Measurements from ENCODE around the gene METTL27.
"Not testable (repeated sequence)": the region's sequence is repeated elsewhere in the genome, so short reads cannot be mapped to it uniquely, and the experiment has no call there.

METTL27 gene

DNA sequence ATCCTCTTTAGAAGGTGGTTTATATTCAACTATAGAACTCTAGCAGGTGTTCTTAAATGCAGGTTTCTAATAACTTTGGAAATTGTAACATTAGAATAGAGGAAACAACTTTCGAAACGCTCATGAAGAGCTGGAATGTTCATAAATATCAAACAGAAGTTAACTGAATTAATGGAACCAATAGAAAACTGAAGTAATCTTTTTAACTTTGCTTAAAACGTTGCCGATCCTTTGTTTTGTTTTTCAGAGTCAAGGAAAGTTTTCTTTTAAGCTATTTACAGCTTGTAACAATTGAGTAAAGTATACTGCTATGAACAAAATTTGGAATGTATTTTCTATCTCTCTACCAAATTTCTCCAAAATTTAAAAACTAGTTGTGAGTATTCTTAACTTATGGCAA, 53.3 kb downstream of the METTL27 start:
- H3K9me3 ChIP-seq (ENCODE audit: insufficient read depth, low read depth, low read length): no peaks in the 10 kb centered on the region; the same call in 1 of the 2 replicates
- no peaks in the 10 kb centered on the region for H3K79me2 ChIP-seq (ENCODE audit: insufficient read depth, low read length)
- no peak overlapping the region for H2AFZ ChIP-seq (ENCODE audit: low read length)
- no peaks in the 10 kb centered on the region for H3F3A ChIP-seq (ENCODE audit: low read depth)
- no peaks in the 10 kb centered on the region for H3K4me1 ChIP-seq (ENCODE audit: insufficient read depth, low read length, poor library complexity, severe bottlenecking)
- no peaks in the 10 kb centered on the region for H4K20me1 ChIP-seq (ENCODE audit: insufficient read depth, low read length, poor library complexity, severe bottlenecking)
- no peaks in the 10 kb centered on the region for H3K9me2 ChIP-seq (replicated peaks; ENCODE audit: low read depth, low read length)
- H3K36me3 ChIP-seq (ENCODE audit: insufficient read depth, low read length): no peaks in the 10 kb centered on the region
- H3K4me3 ChIP-seq (ENCODE audit: low read length, poor library complexity, severe bottlenecking): no peak overlapping the region
- no peak overlapping the region for H3K4me2 ChIP-seq (ENCODE audit: low read depth, low read length, poor library complexity, severe bottlenecking)
- TF ChIP-seq CTCF (conservative IDR thresholded peaks at IDR 0.05; ENCODE audit: low read length) (no peak), EZH2phosphoT487 (IDR thresholded peaks at IDR 0.05; ENCODE audit: borderline replicate concordance) (no peak)
- no peaks in the 10 kb centered on the region for H3K27me3 ChIP-seq (ENCODE audit: insufficient read depth, low read length, poor library complexity, severe bottlenecking)
- H3K9ac ChIP-seq (ENCODE audit: low read depth, low read length, poor library complexity, severe bottlenecking): no peak overlapping the region

DNA sequence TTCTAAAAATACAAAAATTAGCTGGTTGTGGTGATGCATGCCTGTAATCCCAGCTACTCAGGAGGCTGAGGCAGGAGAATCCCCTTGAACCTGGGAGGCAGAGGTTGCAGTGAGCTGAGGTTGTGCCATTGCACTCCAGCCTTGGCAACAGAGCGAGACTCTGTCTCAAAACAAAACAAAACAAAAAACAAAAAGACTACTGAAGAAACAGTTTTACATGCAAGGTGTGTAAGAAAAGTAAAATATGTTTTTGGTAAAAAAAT, 54.6 kb downstream of the METTL27 start:
- H3K36me3 ChIP-seq (ENCODE audit: insufficient read depth, low read length); H3K9ac ChIP-seq (ENCODE audit: low read depth, low read length, poor library complexity, severe bottlenecking); H3K4me2 ChIP-seq (ENCODE audit: low read depth, low read length, poor library complexity, severe bottlenecking); H4K20me1 ChIP-seq (ENCODE audit: insufficient read depth, low read length, poor library complexity, severe bottlenecking); H3K9me2 ChIP-seq (replicated peaks; ENCODE audit: low read depth, low read length); H3K9me3 ChIP-seq (ENCODE audit: insufficient read depth, low read depth, low read length); H3F3A ChIP-seq (ENCODE audit: low read depth); H3K27me3 ChIP-seq (ENCODE audit: insufficient read depth, low read length, poor library complexity, severe bottlenecking); H3K4me3 ChIP-seq (ENCODE audit: low read length, poor library complexity, severe bottlenecking); H3K4me1 ChIP-seq (ENCODE audit: insufficient read depth, low read length, poor library complexity, severe bottlenecking); H3K79me2 ChIP-seq (ENCODE audit: insufficient read depth, low read length); H2AFZ ChIP-seq (ENCODE audit: low read length): not testable (repeated sequence)

GRCh38 chr7:73786588-73786987, 55.7 kb downstream of the METTL27 start:
- Histone ChIP-seq H3K79me2 (ENCODE audit: insufficient read depth, low read length) (no peaks in the 10 kb centered on the region), H3K4me1 (ENCODE audit: insufficient read depth, low read length, poor library complexity, severe bottlenecking) (no peaks in the 10 kb centered on the region), H3K4me3 (ENCODE audit: low read length, poor library complexity, severe bottlenecking) (no peak overlapping the region), H3K9me2 (replicated peaks; ENCODE audit: low read depth, low read length) (no peaks in the 10 kb centered on the region), H3K36me3 (ENCODE audit: insufficient read depth, low read length) (no peaks in the 10 kb centered on the region), H2AFZ (ENCODE audit: low read length) (no peak overlapping the region), H3F3A (ENCODE audit: low read depth) (no peaks in the 10 kb centered on the region), H4K20me1 (ENCODE audit: insufficient read depth, low read length, poor library complexity, severe bottlenecking) (no peaks in the 10 kb centered on the region), H3K27me3 (ENCODE audit: insufficient read depth, low read length, poor library complexity, severe bottlenecking) (no peaks in the 10 kb centered on the region), H3K9ac (ENCODE audit: low read depth, low read length, poor library complexity, severe bottlenecking) (no peak overlapping the region), H3K4me2 (ENCODE audit: low read depth, low read length, poor library complexity, severe bottlenecking) (no peak overlapping the region), H3K9me3 (ENCODE audit: insufficient read depth, low read depth, low read length) (no peaks in the 10 kb centered on the region; the same call in 1 of the 2 replicates)
- TF ChIP-seq CTCF (conservative IDR thresholded peaks at IDR 0.05; ENCODE audit: low read length) (no peak), EZH2phosphoT487 (IDR thresholded peaks at IDR 0.05; ENCODE audit: borderline replicate concordance) (no peak)

All from Loucy (cell line).